Neutrophil (primary cell): ENCODE measurements around the gene SHLD3.
"Not testable (repeated sequence)": the region's sequence is repeated elsewhere in the genome, so short reads cannot be mapped to it uniquely, and the experiment has no call there.

Experiments
- H3K27ac ChIP-seq: fragments of 200-600 bp; sonication (generic); 2 replicates; pipeline ENCODE4 v1.5.1; 2016; ENCODE audit warnings: mild to moderate bottlenecking, moderate library complexity
- H3K27me3 ChIP-seq: fragments of 200-600 bp; sonication (generic); 2 replicates; pipeline ENCODE4 v1.6.0; 2016; ENCODE audit warnings: mild to moderate bottlenecking
- H3K36me3 ChIP-seq: fragments of 200-600 bp; sonication (generic); 2 replicates; pipeline ENCODE4 v1.5.1; 2017
- H3K4me1 ChIP-seq, 2 experiments: fragments of 200-600 bp in 1 of 2; sonication (generic) in 1 of 2; 1 replicate in 1 of 2; 2 replicates in 1 of 2; pipeline versions ENCODE4 v1.5.1 to v1.6.1; 2013 to 2016; ENCODE audit warnings: low read depth in 1 of 2, low read length in 1 of 2, mild to moderate bottlenecking in 1 of 2, moderate library complexity in 1 of 2; ENCODE audit not compliant: control insufficient read depth in 1 of 2, insufficient read depth in 1 of 2
- H3K4me3 ChIP-seq, 2 experiments: fragments of 200-600 bp in 1 of 2; sonication (generic) in 1 of 2; 1 replicate in 1 of 2; 2 replicates in 1 of 2; pipeline ENCODE4 v1.5.1; 2013 to 2016; ENCODE audit warnings: low read depth in 1 of 2, low read length in 1 of 2, mild to moderate bottlenecking in 1 of 2, moderate library complexity in 1 of 2
- H3K9me3 ChIP-seq: fragments of 200-600 bp; sonication (generic); 2 replicates; pipeline ENCODE4 v1.5.1; 2016
- CTCF ChIP-seq: fragments of 200-600 bp; sonication (generic); IDR thresholded peaks from 2 replicates; pipeline ENCODE4 v1.5.1; 2016; ENCODE audit warnings: antibody characterized with exemption

Gene SHLD3

DNA sequence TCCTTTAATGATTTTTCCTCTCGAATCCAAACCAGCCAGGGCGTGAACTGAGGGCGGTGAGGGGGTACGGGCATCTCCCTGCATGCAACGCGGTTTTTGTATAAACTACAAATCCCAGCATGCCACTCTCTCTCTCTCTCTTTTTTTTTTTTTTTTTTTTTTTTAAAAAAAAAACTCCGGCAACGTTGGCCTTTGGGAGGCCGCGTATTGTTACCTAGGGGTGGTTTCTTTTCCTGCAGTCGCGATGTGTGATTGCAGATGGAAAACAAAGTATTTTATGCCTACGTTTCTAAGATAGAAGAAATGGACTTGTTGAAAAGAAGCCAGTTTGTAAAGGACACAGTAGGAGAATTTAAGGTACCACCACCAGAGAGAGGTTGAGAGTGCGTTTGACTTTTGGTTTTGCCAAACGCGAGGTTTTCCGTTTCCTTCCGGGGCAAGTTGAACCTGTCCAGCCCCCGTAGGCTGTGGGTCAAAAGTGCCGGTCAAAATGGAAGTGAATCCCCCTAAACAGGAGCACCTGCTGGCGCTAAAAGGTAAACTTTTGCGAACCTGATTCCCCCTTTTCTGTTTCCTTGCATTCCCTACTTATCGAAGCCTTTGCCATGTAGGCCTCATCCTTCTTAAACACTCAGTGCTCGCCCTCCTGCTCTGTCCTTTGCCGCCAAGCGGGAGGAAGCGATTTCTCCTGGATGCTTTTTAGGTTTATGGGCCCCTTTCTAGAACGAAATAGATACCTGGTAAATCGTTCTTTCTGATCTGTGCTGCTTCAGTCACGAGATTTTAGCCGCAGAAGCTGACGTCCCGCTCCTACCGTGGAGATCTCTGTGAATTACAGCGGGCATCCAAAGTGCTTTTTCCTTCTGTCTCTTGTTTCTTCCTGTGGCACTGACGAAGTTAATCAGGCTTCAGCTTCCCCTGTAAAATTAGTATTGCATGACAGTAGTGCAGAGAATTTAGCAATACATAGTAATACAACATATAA is at the start of gene SHLD3, which contains the start of gene TRAPPC13:
Gene SHLD3, plus strand, starts transcription at position 457 of the 985 bp plus-strand sequence. CDS start 4,561 bp downstream, outside the sequence.
Gene TRAPPC13, plus strand, starts transcription at position 457 of the 985 bp plus-strand sequence. Its CDS starts 34 bp downstream, at position 491.
- H3K4me1 ChIP-seq, result peaks cover 33% of the 10 kb centered on the region in 2 experiments
- peak; percentile 26 for TF ChIP-seq CTCF
- H3K9me3 ChIP-seq, result no peaks in the 10 kb centered on the region
- H3K27me3 ChIP-seq, result no peaks in the 10 kb centered on the region
- peaks cover 14% of the 10 kb centered on the region for H3K36me3 ChIP-seq
- H3K27ac ChIP-seq, result peak within 1 kb of the TSS; percentile 89
- peak within 1 kb of the TSS; percentile 87 to 91 for H3K4me3 ChIP-seq

- H3K9me3 ChIP-seq, result no peaks in the 10 kb centered on the region
- H3K4me3 ChIP-seq, result no peak overlapping the region
- peaks cover 68% of the 10 kb centered on the region for H3K36me3 ChIP-seq
- no peaks in the 10 kb centered on the region for H3K4me1 ChIP-seq
- TF ChIP-seq CTCF, result no peak
- no peaks in the 10 kb centered on the region for H3K27me3 ChIP-seq
- no peak overlapping the region for H3K27ac ChIP-seq
These were observed 47.7 kb upstream of the SHLD3 start for GRCh38 chr5:65577141-65577540.

DNA sequence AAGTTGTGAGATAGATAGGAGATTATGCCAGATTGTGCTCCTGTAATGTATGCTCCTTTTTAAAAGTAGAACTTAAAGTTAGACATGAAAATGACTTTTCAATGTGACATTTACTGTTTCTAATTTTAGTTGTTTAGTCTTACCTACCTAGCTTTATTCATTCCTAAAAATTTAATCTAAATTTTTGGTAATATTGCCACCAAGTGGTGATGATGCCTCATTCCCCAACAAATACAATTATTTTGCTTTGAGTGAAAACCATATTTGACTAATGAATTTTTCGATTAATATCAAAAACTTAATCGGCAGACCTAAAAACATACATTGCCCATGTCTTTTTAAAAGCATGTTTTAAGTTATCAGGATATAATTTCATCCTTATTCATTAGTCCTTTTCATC is 36.1 kb upstream of the SHLD3 start:
- Histone ChIP-seq H3K4me1 (no peaks in the 10 kb centered on the region), H3K4me3 (no peak overlapping the region), H3K9me3 (no peaks in the 10 kb centered on the region), H3K27me3 (no peaks in the 10 kb centered on the region), H3K27ac (no peak overlapping the region), H3K36me3 (peaks cover 96% of the 10 kb centered on the region)
- TF ChIP-seq CTCF, result no peak

DNA sequence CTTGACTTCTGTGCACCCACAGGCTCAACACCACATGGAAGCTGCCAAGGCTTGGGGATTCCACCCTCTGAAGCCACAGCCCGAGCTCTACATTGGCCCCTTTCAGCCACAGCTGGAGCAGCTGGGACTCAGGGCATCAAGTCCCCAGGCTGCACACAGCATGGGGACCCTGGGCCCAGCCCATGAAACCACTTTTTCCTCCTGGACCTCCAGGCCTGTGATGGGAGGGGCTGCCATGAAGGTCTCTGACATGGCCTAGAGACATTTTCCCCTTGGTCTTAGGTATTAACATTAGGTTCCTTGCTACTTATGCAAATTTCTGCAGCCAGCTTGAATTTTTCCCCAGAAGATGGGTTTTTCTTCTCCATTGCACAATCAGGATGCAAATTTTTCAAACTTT is 23.1 kb upstream of the SHLD3 start:
- H3K4me3 ChIP-seq, H3K27ac ChIP-seq, H3K9me3 ChIP-seq, H3K27me3 ChIP-seq: not testable (repeated sequence)
- Histone ChIP-seq H3K36me3 (peaks cover 59% of the 10 kb centered on the region), H3K4me1 (peaks cover 8 to 11% of the 10 kb centered on the region in 2 experiments)

DNA sequence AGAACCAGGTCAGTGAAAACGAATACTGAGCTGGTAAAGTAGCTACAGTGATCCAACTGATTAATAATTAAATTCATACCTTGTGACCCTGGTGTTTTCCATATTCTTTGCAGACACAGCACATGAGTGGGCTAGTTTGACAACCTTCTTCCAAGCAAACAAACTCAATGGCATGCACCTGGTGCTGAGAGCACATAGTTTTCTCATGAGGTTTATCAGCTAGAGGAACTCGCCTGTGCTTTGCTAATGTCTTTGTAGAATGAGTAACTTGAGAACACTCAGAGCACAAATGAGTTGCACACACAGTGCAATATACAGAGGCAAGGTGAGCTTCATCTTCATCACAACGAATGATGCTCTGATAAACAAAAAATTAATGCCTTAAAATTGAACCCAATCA is 13.3 kb upstream of the SHLD3 start:
- Histone ChIP-seq H3K4me1 (no peaks in the 10 kb centered on the region), H3K4me3 (no peak overlapping the region), H3K9me3 (no peaks in the 10 kb centered on the region), H3K27me3 (no peaks in the 10 kb centered on the region), H3K36me3 (peaks cover 88% of the 10 kb centered on the region), H3K27ac (no peak overlapping the region)
- no peak for TF ChIP-seq CTCF

DNA sequence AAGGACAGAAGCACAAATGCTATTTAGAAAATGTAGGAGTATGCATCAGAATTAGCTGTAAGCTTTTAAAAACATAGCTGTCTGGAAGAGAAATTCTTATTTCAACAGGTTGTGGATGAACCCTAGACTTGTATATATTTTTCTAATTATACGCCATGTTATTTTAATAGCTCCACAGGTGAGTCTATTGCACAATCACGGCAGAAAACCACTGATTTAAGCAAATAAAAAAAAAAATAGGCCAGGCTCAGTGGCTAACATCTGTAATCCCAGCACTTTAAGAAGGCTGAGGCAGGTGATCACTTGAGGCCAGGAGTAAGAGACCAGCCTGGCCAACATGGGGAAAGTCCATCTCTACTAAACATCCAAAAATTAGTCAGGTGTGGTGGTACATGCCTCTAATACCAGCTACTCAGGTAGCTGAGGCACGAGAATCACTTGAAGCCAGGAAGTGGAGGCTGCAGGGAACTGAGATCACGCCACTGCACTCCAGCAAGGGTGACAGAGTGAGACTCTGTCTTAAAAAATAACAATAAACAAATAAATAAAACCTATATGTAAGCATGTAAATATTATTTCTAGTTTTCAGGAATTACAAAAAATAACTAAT is 12.4 kb upstream of the SHLD3 start:
- no peak overlapping the region for H3K4me3 ChIP-seq
- no peak overlapping the region for H3K27ac ChIP-seq
- TF ChIP-seq CTCF, result no peak
- H3K4me1 ChIP-seq, result no peaks in the 10 kb centered on the region
- H3K9me3 ChIP-seq, result no peaks in the 10 kb centered on the region
- H3K27me3 ChIP-seq, result no peaks in the 10 kb centered on the region
- H3K36me3 ChIP-seq, result peaks cover 83% of the 10 kb centered on the region
